ENCODE data around the gene TTLL4.

DNA sequence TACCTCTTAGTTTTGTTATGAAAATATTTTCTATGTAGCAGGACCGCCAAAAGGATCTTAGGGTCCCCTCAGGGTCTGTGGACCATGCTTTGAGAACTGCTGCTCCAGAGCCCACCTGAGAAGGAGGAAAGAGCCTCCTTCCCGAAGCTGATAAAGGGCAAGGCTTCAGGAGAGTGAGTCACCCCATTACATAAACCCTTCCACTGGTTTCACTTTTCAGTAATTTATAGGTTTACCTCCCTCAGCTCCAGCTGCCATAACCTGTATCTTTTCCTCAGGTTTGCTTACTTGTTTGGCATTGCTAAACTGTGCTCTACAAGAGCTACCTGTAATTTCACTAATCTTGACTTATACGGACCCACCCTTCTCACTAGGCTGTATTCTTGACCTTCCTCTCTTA is 6.6 kb downstream of the TTLL4 start:
- TF ChIP-seq, protein P1, sequence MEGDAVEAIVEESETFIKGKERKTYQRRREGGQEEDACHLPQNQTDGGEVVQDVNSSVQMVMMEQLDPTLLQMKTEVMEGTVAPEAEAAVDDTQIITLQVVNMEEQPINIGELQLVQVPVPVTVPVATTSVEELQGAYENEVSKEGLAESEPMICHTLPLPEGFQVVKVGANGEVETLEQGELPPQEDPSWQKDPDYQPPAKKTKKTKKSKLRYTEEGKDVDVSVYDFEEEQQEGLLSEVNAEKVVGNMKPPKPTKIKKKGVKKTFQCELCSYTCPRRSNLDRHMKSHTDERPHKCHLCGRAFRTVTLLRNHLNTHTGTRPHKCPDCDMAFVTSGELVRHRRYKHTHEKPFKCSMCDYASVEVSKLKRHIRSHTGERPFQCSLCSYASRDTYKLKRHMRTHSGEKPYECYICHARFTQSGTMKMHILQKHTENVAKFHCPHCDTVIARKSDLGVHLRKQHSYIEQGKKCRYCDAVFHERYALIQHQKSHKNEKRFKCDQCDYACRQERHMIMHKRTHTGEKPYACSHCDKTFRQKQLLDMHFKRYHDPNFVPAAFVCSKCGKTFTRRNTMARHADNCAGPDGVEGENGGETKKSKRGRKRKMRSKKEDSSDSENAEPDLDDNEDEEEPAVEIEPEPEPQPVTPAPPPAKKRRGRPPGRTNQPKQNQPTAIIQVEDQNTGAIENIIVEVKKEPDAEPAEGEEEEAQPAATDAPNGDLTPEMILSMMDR (IDR thresholded peaks at IDR 0.05; ENCODE audit: insufficient read depth, low read length) = no peak
- TF ChIP-seq, protein P2, sequence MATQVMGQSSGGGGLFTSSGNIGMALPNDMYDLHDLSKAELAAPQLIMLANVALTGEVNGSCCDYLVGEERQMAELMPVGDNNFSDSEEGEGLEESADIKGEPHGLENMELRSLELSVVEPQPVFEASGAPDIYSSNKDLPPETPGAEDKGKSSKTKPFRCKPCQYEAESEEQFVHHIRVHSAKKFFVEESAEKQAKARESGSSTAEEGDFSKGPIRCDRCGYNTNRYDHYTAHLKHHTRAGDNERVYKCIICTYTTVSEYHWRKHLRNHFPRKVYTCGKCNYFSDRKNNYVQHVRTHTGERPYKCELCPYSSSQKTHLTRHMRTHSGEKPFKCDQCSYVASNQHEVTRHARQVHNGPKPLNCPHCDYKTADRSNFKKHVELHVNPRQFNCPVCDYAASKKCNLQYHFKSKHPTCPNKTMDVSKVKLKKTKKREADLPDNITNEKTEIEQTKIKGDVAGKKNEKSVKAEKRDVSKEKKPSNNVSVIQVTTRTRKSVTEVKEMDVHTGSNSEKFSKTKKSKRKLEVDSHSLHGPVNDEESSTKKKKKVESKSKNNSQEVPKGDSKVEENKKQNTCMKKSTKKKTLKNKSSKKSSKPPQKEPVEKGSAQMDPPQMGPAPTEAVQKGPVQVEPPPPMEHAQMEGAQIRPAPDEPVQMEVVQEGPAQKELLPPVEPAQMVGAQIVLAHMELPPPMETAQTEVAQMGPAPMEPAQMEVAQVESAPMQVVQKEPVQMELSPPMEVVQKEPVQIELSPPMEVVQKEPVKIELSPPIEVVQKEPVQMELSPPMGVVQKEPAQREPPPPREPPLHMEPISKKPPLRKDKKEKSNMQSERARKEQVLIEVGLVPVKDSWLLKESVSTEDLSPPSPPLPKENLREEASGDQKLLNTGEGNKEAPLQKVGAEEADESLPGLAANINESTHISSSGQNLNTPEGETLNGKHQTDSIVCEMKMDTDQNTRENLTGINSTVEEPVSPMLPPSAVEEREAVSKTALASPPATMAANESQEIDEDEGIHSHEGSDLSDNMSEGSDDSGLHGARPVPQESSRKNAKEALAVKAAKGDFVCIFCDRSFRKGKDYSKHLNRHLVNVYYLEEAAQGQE (IDR thresholded peaks at IDR 0.05; ENCODE audit: insufficient replicate concordance, low read depth) = no peak
